ENCODE data around the gene MIF4GD.
A peak's percentile ranks its signal among the peaks of the same experiment; 100 is the strongest.

DNA sequence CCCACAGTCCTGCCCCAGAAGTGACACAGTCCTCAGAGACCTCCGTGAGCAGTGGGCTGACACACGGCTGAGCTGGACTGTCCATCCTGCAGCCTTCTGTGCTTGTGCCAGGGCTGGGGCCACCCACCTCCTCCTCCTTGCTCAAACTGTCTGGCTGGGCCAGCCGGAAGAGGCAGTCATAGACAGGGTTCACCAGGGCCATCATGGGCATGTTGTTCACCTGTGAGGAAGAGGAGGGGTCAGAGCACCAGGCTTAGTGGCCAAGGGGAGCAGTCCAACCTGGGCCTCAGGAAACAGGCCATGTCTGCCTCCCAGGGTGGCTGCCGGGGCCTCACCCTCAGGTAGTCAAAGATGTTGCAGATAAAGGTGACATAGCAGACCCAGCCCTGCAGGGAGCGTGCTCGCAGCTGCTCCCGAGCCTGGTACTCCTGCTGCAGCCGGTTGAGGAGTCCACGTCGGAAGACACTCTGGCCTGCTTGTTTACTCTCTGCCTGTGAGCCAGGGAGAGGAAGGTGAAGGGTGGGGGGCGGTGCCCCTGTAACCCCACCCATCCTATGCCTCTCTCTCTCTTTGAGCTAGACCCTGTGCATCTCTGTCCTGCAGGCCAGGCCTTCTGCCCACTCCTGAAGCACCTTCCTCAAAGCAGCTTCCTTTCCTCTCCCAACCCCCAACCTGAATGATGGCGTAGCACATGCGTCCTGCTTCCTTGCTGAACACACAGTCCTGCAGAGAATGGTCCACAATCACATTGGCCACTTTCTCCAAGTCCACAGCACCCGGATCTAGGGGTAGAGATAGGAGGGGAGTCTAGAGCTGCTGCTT is 3.4 kb downstream of the MIF4GD start:
- TF ChIP-seq, protein P1, sequence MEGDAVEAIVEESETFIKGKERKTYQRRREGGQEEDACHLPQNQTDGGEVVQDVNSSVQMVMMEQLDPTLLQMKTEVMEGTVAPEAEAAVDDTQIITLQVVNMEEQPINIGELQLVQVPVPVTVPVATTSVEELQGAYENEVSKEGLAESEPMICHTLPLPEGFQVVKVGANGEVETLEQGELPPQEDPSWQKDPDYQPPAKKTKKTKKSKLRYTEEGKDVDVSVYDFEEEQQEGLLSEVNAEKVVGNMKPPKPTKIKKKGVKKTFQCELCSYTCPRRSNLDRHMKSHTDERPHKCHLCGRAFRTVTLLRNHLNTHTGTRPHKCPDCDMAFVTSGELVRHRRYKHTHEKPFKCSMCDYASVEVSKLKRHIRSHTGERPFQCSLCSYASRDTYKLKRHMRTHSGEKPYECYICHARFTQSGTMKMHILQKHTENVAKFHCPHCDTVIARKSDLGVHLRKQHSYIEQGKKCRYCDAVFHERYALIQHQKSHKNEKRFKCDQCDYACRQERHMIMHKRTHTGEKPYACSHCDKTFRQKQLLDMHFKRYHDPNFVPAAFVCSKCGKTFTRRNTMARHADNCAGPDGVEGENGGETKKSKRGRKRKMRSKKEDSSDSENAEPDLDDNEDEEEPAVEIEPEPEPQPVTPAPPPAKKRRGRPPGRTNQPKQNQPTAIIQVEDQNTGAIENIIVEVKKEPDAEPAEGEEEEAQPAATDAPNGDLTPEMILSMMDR (conservative IDR thresholded peaks at IDR 0.05; ENCODE audit: low read depth in 2 of 2) = peak; percentile 37 to 69
- TF ChIP-seq REST (IDR thresholded peaks at IDR 0.05; ENCODE audit: unreplicated experiment) (no peak), JUNB (IDR thresholded peaks at IDR 0.05; ENCODE audit: unreplicated experiment) (no peak)
